ENCODE data around the gene SART3. TPM values are rescaled to one million over a fixed set of nuclear protein-coding genes. Genes with fewer than 3 reads are reported as not detected.
"Not testable (repeated sequence)": the region's sequence is repeated elsewhere in the genome, so short reads cannot be mapped to it uniquely, and the experiment has no call there.

SART3 gene
- total and polyA plus RNA-seq, 4 experiments from 2014 or later = 25.9 to 112 (median 76.7) TPM

DNA sequence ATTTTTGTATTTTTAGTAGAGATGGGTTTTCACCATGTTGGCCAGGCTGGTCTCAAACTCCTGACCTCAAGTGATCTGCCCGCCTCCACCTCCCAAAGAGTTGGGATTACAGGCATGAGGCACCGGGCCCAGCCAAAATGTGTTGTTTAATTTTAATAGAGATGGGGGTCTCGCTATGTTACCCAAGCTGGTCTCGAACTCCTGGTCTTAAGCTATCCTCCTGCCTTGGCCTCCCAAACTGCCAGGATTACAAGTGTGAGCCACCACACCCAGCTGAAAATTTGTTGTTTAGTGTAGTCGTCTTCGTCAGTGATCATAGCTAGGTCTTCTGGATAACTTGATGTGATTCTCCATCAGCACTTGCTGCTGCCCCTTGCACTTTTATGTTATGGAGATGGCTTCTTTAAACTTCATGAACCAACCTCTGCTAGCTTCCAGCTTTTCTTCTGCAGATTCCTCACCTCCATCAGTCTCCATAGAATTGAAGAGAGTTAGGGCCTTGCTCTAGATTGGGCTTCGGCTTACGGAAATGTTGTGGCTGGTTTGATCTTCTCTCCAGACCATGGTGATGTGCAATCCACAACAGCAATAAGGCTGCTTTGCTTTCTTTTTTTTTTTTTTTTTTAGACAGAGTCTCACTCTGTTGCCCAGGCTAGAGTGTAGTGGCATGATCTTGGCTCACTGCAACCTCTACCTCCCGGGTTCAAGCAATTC lies 14.4 kb upstream of the SART3 start:
- Mint-ChIP-seq H3K36me3 (peaks cover 2 to 3% of the 10 kb centered on the region in 2 donors), H3K9me3 (peaks cover 0 to 1% (median 0%) of the 10 kb centered on the region in 8 donors), H3K4me1 (peaks cover 32 to 51% (median 41%) of the 10 kb centered on the region in 4 donors), H3K4me3 (peak overlapping the region in 7 of 8 donors; percentile 30 to 69 (median 53)), H3K27me3 (no peaks in the 10 kb centered on the region), H3K27ac (peak overlapping the region; percentile 33 to 93 (median 69))
- DNase-seq = peak in 4 of 5 donors; percentile 22 to 45 (median 27)
- ChIA-PET POLR2A (ENCODE audit: partially characterized antibody) (interaction anchor here (0.9 to 3.3 kb wide), 4 partner anchors 10 to 58 kb away, joined by 3 to 14 read pairs (median 5); partner anchors contain the start of genes ISCU, SART3 and SELPLG), CTCF (ENCODE audit: partially characterized antibody) (interaction anchor here (1.3 to 17.1 kb wide), 3 partner anchors 11 to 42 kb away, joined by 3 to 339 read pairs (median 11); partner anchors contain the start of gene ISCU)
- Histone ChIP-seq H3K4me1 (ENCODE audit: insufficient read depth, low read length) (peaks cover 51% of the 10 kb centered on the region), H3K36me3 (ENCODE audit: insufficient read depth, low read length) (no peaks in the 10 kb centered on the region), H3K27me3 (ENCODE audit: insufficient read depth, low read length) (no peaks in the 10 kb centered on the region), H3K27ac (ENCODE audit: low read depth, low read length) (no peak overlapping the region), H3K9me3 (ENCODE audit: control insufficient read depth in 1 of 2, low read length in 2 of 2) (no peaks in the 10 kb centered on the region), H3K4me3 (ENCODE audit: low read length in 2 of 2) (no peak overlapping the region)
- intact Hi-C loops (cut with micrococcal nuclease) = no loop called here

DNA sequence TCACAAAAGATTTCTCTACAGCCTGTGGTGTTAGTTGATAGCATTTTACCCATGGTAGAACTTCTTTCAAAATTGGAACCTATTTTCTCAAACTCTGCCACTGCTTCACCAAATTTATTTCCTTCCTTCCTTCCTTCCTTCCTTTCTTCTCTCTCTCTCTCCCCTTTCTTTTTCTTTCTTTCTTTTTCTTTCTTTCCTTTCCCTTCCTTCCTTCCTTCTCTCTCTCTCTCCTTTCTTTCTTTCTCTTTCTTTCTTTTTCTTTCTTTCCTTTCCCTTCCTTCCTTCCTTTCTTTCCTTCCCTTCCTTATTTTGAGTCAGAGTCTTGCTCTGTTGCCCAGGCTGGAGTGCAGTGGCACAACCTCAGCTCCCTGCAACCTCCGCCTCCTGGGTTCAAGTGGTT lies 13.3 kb upstream of the SART3 start:
- H3K4me3 Mint-ChIP-seq = peak overlapping the region in 1 of 8 donors; percentile 41
- H3K36me3 Mint-ChIP-seq; H3K27ac ChIP-seq (ENCODE audit: low read depth, low read length); H3K27me3 Mint-ChIP-seq; H3K9me3 ChIP-seq (ENCODE audit: control insufficient read depth in 1 of 2, low read length in 2 of 2); H3K27me3 ChIP-seq (ENCODE audit: insufficient read depth, low read length); intact Hi-C loops (cut with micrococcal nuclease); H3K4me3 ChIP-seq (ENCODE audit: low read length in 2 of 2); H3K9me3 Mint-ChIP-seq; H3K36me3 ChIP-seq (ENCODE audit: insufficient read depth, low read length); DNase-seq: not testable (repeated sequence)
- ChIA-PET CTCF (ENCODE audit: partially characterized antibody) (interaction anchor here (17.1 kb wide), 1 partner anchor 43 kb away, joined by 339 read pairs; no protein-coding TSS in a partner anchor), POLR2A (ENCODE audit: partially characterized antibody) (interaction anchor here (0.7 to 3.3 kb wide), 2 partner anchors 12 to 18 kb away, joined by 3 to 14 read pairs; partner anchors contain the start of genes ISCU and SART3)
- H3K4me1 Mint-ChIP-seq = peaks cover 38 to 59% (median 48%) of the 10 kb centered on the region in 4 donors
- peaks cover 62% of the 10 kb centered on the region for H3K4me1 ChIP-seq (ENCODE audit: insufficient read depth, low read length)
- H3K27ac Mint-ChIP-seq = peak overlapping the region in 5 of 7 donors; percentile 27 to 83 (median 73)

DNA sequence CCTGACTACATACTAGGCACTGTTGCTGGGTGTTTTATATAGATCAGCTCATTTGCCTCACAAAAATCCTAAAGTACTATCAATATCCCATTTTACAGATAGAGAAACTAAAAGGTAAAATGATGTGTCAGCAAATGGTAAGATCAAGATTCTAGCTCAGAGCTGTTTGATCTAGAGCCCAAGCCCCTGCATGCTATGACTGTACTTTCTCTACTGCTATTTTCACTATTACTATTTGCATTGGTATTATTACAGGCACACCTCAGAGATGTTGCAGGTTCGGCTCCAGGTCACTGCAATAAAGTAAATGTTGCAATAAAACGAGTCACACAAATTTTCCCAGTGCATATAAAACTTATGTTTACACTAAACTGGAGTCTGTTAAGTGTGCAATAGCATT lies 12.3 kb upstream of the SART3 start:
- Mint-ChIP-seq H3K9me3 (no peaks in the 10 kb centered on the region), H3K27ac (peak overlapping the region in 3 of 7 donors; percentile 35 to 91 (median 84))
- POLR2A ChIA-PET (ENCODE audit: partially characterized antibody) = interaction anchor here (3.3 to 14.6 kb wide), 2 partner anchors 11 to 61 kb away, joined by 14 to 245 read pairs; partner anchors contain the start of genes ISCU, SART3 and SELPLG

DNA sequence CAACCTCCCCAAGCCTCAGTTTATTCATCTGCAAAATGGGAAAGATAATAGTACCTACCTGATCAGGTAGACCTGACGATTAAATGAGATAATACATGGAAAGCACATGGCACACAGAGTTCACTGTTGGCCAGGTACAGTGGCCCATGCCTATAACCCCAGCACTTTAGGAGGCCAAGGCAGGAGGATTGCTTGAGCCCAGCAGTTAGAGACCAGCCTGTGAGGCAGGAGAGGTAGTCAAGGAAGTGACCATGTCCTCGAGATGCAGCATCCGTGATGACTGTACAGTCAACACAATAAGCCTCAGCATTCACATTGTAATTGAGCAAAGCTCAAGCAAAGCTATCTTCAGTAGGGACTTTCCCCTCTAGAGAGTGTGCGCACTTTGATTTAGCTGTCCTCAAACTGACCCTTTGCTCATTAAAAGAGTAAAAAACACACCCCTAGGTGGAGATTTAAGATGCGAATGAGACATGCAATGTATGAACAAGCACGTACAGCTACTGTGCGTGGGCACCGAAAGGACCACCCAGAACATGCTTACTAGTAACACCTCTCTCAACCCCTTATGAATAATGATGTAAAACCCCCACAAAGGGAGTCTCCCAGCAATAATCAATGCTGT lies 11.3 kb upstream of the SART3 start:
- intact Hi-C loops (cut with micrococcal nuclease) = no loop called here
- Mint-ChIP-seq H3K4me3 (peak overlapping the region in 4 of 8 donors; percentile 2 to 29 (median 7)), H3K27ac (peak overlapping the region; percentile 45 to 91 (median 84)), H3K4me1 (peaks cover 42 to 79% (median 65%) of the 10 kb centered on the region in 4 donors), H3K36me3 (peaks cover 20 to 27% of the 10 kb centered on the region in 2 donors), H3K9me3 (no peaks in the 10 kb centered on the region), H3K27me3 (no peaks in the 10 kb centered on the region)
- Histone ChIP-seq H3K4me3 (ENCODE audit: low read length in 2 of 2) (no peak overlapping the region), H3K4me1 (ENCODE audit: insufficient read depth, low read length) (peaks cover 82% of the 10 kb centered on the region), H3K27ac (ENCODE audit: low read depth, low read length) (peak overlapping the region; percentile 16), H3K27me3 (ENCODE audit: insufficient read depth, low read length) (no peaks in the 10 kb centered on the region), H3K9me3 (ENCODE audit: control insufficient read depth in 1 of 2, low read length in 2 of 2) (no peaks in the 10 kb centered on the region), H3K36me3 (ENCODE audit: insufficient read depth, low read length) (peaks cover 7% of the 10 kb centered on the region)
- POLR2A ChIA-PET (ENCODE audit: partially characterized antibody) = interaction anchor here (3.3 to 14.6 kb wide), 2 partner anchors 10 to 62 kb away, joined by 14 to 245 read pairs; partner anchors contain the start of genes ISCU, SART3 and SELPLG
- CTCF ChIA-PET (ENCODE audit: partially characterized antibody) = interaction anchor here (1.1 to 17.1 kb wide), 5 partner anchors 8 to 232 kb away, joined by 3 to 339 read pairs (median 8); partner anchors contain the start of gene ISCU
- no peak for DNase-seq

More for the DNA sequence above, 12.3 kb upstream of the SART3 start:
- Histone ChIP-seq H3K4me1 (ENCODE audit: insufficient read depth, low read length) (peaks cover 72% of the 10 kb centered on the region), H3K27me3 (ENCODE audit: insufficient read depth, low read length) (no peaks in the 10 kb centered on the region), H3K4me3 (ENCODE audit: low read length in 2 of 2) (no peak overlapping the region), H3K9me3 (ENCODE audit: control insufficient read depth in 1 of 2, low read length in 2 of 2) (no peaks in the 10 kb centered on the region), H3K36me3 (ENCODE audit: insufficient read depth, low read length) (no peaks in the 10 kb centered on the region), H3K27ac (ENCODE audit: low read depth, low read length) (no peak overlapping the region)
- Mint-ChIP-seq H3K4me1 (peaks cover 42 to 68% (median 56%) of the 10 kb centered on the region in 4 donors), H3K36me3 (peaks cover 11 to 18% of the 10 kb centered on the region in 2 donors), H3K4me3 (no peak overlapping the region), H3K27me3 (no peaks in the 10 kb centered on the region)
- intact Hi-C loops (cut with micrococcal nuclease) = no loop called here
- DNase-seq = no peak
- CTCF ChIA-PET (ENCODE audit: partially characterized antibody) = interaction anchor here (0.7 to 17.1 kb wide), 6 partner anchors 9 to 231 kb away, joined by 3 to 339 read pairs (median 6); partner anchors contain the start of gene ISCU

DNA sequence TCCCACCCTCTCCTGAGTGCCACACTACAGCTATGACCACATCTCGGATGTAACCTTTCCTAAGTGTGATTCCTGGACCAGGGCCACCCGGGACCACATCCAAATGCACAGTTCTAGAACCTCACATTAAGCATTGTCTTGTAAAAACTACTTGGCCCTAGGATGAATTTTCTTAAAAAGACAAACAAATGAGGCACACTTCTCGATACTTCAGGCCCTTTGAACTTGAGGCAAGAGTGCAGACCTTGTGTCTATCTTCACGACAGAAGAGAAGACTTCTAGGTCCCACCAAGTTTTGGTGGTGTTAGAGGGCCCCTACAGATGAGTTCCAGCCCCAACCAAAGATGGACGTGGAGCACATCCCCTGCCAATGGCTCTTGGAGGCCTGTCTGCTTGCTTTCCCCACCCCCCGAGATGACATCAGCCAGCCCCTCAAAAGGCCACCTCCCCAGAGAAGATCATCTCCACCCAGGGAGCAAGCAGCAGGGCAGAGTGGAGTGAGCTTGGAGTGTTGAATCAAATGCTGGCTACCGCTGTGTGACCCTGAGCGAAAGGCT lies 10.7 kb upstream of the SART3 start:
- CTCF ChIA-PET (ENCODE audit: partially characterized antibody) = interaction anchor here (1.3 to 17.1 kb wide), 7 partner anchors 8 to 382 kb away, joined by 3 to 339 read pairs (median 8); partner anchors contain the start of genes ISCU and SART3
- H3K4me3 ChIP-seq (ENCODE audit: low read length in 2 of 2) = no peak overlapping the region
- H3K4me1 Mint-ChIP-seq = peaks cover 42 to 82% (median 69%) of the 10 kb centered on the region in 4 donors
- H3K36me3 ChIP-seq (ENCODE audit: insufficient read depth, low read length) = peaks cover 13% of the 10 kb centered on the region
- no peaks in the 10 kb centered on the region for H3K27me3 ChIP-seq (ENCODE audit: insufficient read depth, low read length)
- H3K9me3 ChIP-seq (ENCODE audit: control insufficient read depth in 1 of 2, low read length in 2 of 2) = no peaks in the 10 kb centered on the region
- H3K27ac ChIP-seq (ENCODE audit: low read depth, low read length) = peak overlapping the region; percentile 16
- H3K36me3 Mint-ChIP-seq = peaks cover 26 to 33% of the 10 kb centered on the region in 2 donors
- peaks cover 83% of the 10 kb centered on the region for H3K4me1 ChIP-seq (ENCODE audit: insufficient read depth, low read length)
- POLR2A ChIA-PET (ENCODE audit: partially characterized antibody) = interaction anchor here (1.5 to 14.6 kb wide), 2 partner anchors 9 to 63 kb away, joined by 4 to 245 read pairs; partner anchors contain the start of genes ISCU and SELPLG
- no peaks in the 10 kb centered on the region for H3K27me3 Mint-ChIP-seq
- H3K4me3 Mint-ChIP-seq = no peak overlapping the region
- DNase-seq = no peak
- intact Hi-C loops (cut with micrococcal nuclease) = no loop called here
- no peaks in the 10 kb centered on the region for H3K9me3 Mint-ChIP-seq
- peak overlapping the region; percentile 16 to 91 (median 88) for H3K27ac Mint-ChIP-seq

DNA sequence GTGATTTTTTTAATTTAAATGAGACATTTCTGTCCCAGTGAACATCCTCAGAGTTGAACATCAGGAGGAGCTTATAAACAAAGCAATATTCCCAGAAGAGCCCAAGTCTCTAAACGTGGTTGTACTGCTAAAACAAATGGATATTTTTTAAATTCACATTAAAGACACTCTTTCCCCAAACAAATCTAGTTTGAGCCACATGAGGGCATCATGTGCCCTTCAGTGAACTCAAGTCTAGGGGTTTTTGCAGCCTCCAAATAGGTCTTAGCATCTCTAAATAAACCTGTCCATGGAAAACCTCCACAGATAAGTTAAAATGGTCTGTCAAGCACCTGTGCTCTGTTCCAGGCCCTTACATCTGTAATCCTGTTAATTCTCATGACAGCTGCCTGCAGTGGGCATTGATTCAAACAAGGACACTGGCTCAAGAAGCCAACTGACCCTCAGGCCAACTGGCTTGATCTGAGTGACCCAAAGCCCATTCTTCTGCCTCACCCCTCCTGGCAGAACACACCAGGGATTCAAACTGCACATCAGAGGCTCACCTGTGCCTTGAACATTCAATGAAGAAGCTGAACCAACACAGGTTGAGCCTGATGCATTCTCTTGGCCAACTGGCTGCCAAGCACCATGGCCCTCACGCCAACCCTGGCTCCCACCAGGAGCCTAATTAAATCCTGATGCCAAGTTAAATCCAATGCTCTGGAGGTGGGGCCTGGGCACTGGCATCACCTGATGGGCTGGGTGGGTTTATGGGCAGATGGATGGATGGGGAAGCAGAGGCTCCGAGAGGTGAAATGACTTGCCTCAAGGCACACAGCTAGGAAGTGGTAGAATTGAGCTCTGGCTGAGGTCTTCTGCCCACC lies 10.0 kb upstream of the SART3 start:
- no peak overlapping the region for H3K4me3 ChIP-seq (ENCODE audit: low read length in 2 of 2)
- Mint-ChIP-seq H3K4me3 (peak overlapping the region in 1 of 8 donors; percentile 17), H3K27me3 (no peaks in the 10 kb centered on the region), H3K36me3 (peaks cover 33 to 40% of the 10 kb centered on the region in 2 donors), H3K9me3 (no peaks in the 10 kb centered on the region), H3K4me1 (peaks cover 44 to 88% (median 69%) of the 10 kb centered on the region in 4 donors), H3K27ac (peak overlapping the region; percentile 64 to 98 (median 88))
- no peaks in the 10 kb centered on the region for H3K9me3 ChIP-seq (ENCODE audit: control insufficient read depth in 1 of 2, low read length in 2 of 2)
- H3K27me3 ChIP-seq (ENCODE audit: insufficient read depth, low read length) = no peaks in the 10 kb centered on the region
- peak overlapping the region; percentile 33 for H3K27ac ChIP-seq (ENCODE audit: low read depth, low read length)
- intact Hi-C loops (cut with micrococcal nuclease) = no loop called here
- ChIA-PET POLR2A (ENCODE audit: partially characterized antibody) (interaction anchor here (0.7 to 14.6 kb wide), 5 partner anchors 8 to 63 kb away, joined by 3 to 245 read pairs (median 4); partner anchors contain the start of genes ISCU, SART3 and SELPLG), CTCF (ENCODE audit: partially characterized antibody) (interaction anchor here (1.0 to 17.1 kb wide), 6 partner anchors 10 to 383 kb away, joined by 3 to 339 read pairs (median 4); partner anchors contain the start of gene SART3)
- peaks cover 20% of the 10 kb centered on the region for H3K36me3 ChIP-seq (ENCODE audit: insufficient read depth, low read length)
- peaks cover 84% of the 10 kb centered on the region for H3K4me1 ChIP-seq (ENCODE audit: insufficient read depth, low read length)
- DNase-seq = peak in 3 of 5 donors; percentile 9 to 20 (median 14)

All from CD4-positive, alpha-beta memory T cell (primary cell).